Astrocyte (in vitro differentiated cells and primary cell): ENCODE data around the gene TRAK1. TPM values are rescaled to one million over a fixed set of nuclear protein-coding genes. Genes with fewer than 3 reads are reported as not detected.

ENCODE experiments used
- DNase-seq: peaks from one replicate; pipeline ENCODE4 v3.0.0-alpha.2; 2010; ENCODE audit warnings: low read depth
- FAIRE-seq: peaks from 2 replicates; lab custom pipeline; 2011; peaks lifted over from hg19 to GRCh38; lab: Jason Lieb, UNC
- H2AFZ ChIP-seq: 2 replicates; pipeline ENCODE4 v1.6.0; 2012; ENCODE audit warnings: low read depth, low read length, inconsistent platforms
- H3K27ac ChIP-seq: 2 replicates; pipeline ENCODE4 v1.5.1; 2011; ENCODE audit warnings: low read depth, low read length, inconsistent platforms
- H3K27me3 ChIP-seq: 2 replicates; pipeline ENCODE4 v1.6.0; 2011; ENCODE audit warnings: low read length, inconsistent platforms; ENCODE audit not compliant: insufficient read depth
- H3K36me3 ChIP-seq: 2 replicates; pipeline ENCODE4 v1.5.1; 2011; ENCODE audit warnings: low read length, inconsistent platforms; ENCODE audit not compliant: insufficient read depth
- H3K4me1 ChIP-seq: 2 replicates; pipeline ENCODE4 v1.5.1; 2011; ENCODE audit warnings: low read length, inconsistent platforms; ENCODE audit not compliant: insufficient read depth
- H3K4me2 ChIP-seq: 2 replicates; pipeline ENCODE4 v1.6.0; 2012; ENCODE audit warnings: low read length, inconsistent platforms
- H3K4me3 ChIP-seq: 2 replicates; pipeline ENCODE4 v1.5.1; 2011; ENCODE audit warnings: low read depth, mild to moderate bottlenecking, low read length, inconsistent platforms; ENCODE audit not compliant: insufficient read depth
- H3K79me2 ChIP-seq: 2 replicates; pipeline ENCODE4 v1.6.0; 2012; ENCODE audit warnings: mild to moderate bottlenecking, low read length, inconsistent platforms; ENCODE audit not compliant: insufficient read depth
- H3K9ac ChIP-seq: 2 replicates; pipeline ENCODE4 v1.6.0; 2012; ENCODE audit warnings: mild to moderate bottlenecking, low read length, inconsistent platforms
- H3K9me3 ChIP-seq: 2 replicates; pipeline ENCODE4 v1.5.1; 2012; ENCODE audit warnings: low read depth, mild to moderate bottlenecking, low read length, inconsistent platforms; ENCODE audit not compliant: insufficient read depth
- H4K20me1 ChIP-seq: 2 replicates; pipeline ENCODE4 v1.6.0; 2012; ENCODE audit warnings: low read length, inconsistent platforms; ENCODE audit not compliant: insufficient read depth
- H3K27ac Mint-ChIP-seq: one replicate; pipeline ENCODE4 v1.8.0; 2021; ENCODE audit warnings: mild to moderate bottlenecking, mixed read lengths; ENCODE audit not compliant: unreplicated experiment
- H3K27me3 Mint-ChIP-seq: one replicate; pipeline ENCODE4 v1.8.0; 2021; ENCODE audit warnings: low read depth, mixed read lengths; ENCODE audit not compliant: unreplicated experiment
- H3K36me3 Mint-ChIP-seq: one replicate; pipeline ENCODE4 v1.8.0; 2021; ENCODE audit warnings: low read depth, mixed read lengths; ENCODE audit not compliant: unreplicated experiment
- H3K4me1 Mint-ChIP-seq: one replicate; pipeline ENCODE4 v1.8.0; 2021; ENCODE audit warnings: low read depth, mixed read lengths; ENCODE audit not compliant: unreplicated experiment
- H3K4me3 Mint-ChIP-seq: one replicate; pipeline ENCODE4 v1.8.0; 2021; ENCODE audit warnings: mild to moderate bottlenecking, moderate library complexity, mixed read lengths; ENCODE audit not compliant: unreplicated experiment
- H3K9me3 Mint-ChIP-seq: one replicate; pipeline ENCODE4 v1.8.0; 2021; ENCODE audit warnings: mild to moderate bottlenecking, mixed read lengths; ENCODE audit not compliant: unreplicated experiment
- CTCF ChIP-seq: IDR thresholded peaks from 2 replicates; pipeline ENCODE4 v1.5.1; 2011; ENCODE audit warnings: low read depth, mild to moderate bottlenecking, inconsistent platforms, low read length, moderate library complexity; ENCODE audit not compliant: insufficient read depth
- EZH2 ChIP-seq: IDR thresholded peaks from 2 replicates; pipeline ENCODE4 v1.6.1; 2012; ENCODE audit warnings: mild to moderate bottlenecking, low read length, inconsistent platforms; ENCODE audit not compliant: insufficient read depth
- total RNA-seq: library from RNA; stranded (reverse); gene quantifications from 2 replicates; pipeline ENCODE4 v1.2.1, GENCODE V29; 2021

The TRAK1 gene
- total RNA-seq, 1 donor from 2014 or later: 56.2 TPM

GRCh38 chr3:42192334-42193200 is 101.4 kb downstream of the TRAK1 start:
- Mint-ChIP-seq H3K36me3 (peaks cover 29% of the 10 kb centered on the region), H3K4me3 (no peak overlapping the region), H3K27me3 (no peaks in the 10 kb centered on the region), H3K27ac (peak overlapping the region; percentile 93), H3K9me3 (peaks cover 2% of the 10 kb centered on the region), H3K4me1 (peaks cover 46% of the 10 kb centered on the region)
- Histone ChIP-seq H3K9me3 (no peaks in the 10 kb centered on the region), H2AFZ (no peak overlapping the region), H3K4me3 (no peak overlapping the region), H3K79me2 (no peaks in the 10 kb centered on the region), H3K27ac (no peak overlapping the region), H3K27me3 (no peaks in the 10 kb centered on the region), H3K4me2 (peak overlapping the region; percentile 15), H3K36me3 (peaks cover 13% of the 10 kb centered on the region), H4K20me1 (peaks cover 44% of the 10 kb centered on the region), H3K4me1 (peaks cover 10% of the 10 kb centered on the region), H3K9ac (no peak overlapping the region)
- FAIRE-seq (peak; percentile 32), DNase-seq (peak; percentile 40)
- TF ChIP-seq CTCF (no peak), EZH2 (no peak)

GRCh38 chr3:42194943-42195510 is 103.9 kb downstream of the TRAK1 start:
- peaks cover 41% of the 10 kb centered on the region for H3K4me1 Mint-ChIP-seq
- no peak overlapping the region for H3K27ac ChIP-seq
- peaks cover 26% of the 10 kb centered on the region for H4K20me1 ChIP-seq
- no peaks in the 10 kb centered on the region for H3K9me3 ChIP-seq
- H3K4me3 ChIP-seq: no peak overlapping the region
- no peak overlapping the region for H3K4me2 ChIP-seq
- peaks cover 2% of the 10 kb centered on the region for H3K9me3 Mint-ChIP-seq
- no peak overlapping the region for H3K9ac ChIP-seq
- DNase-seq: peak; percentile 53
- peak overlapping the region; percentile 51 for H3K27ac Mint-ChIP-seq
- H3K36me3 Mint-ChIP-seq: peaks cover 34% of the 10 kb centered on the region
- H3K79me2 ChIP-seq: no peaks in the 10 kb centered on the region
- H3K4me1 ChIP-seq: peaks cover 10% of the 10 kb centered on the region
- no peaks in the 10 kb centered on the region for H3K27me3 ChIP-seq
- TF ChIP-seq CTCF: no peak
- no peak overlapping the region for H2AFZ ChIP-seq
- FAIRE-seq: no peak
- no peak overlapping the region for H3K4me3 Mint-ChIP-seq
- peaks cover 13% of the 10 kb centered on the region for H3K36me3 ChIP-seq
- H3K27me3 Mint-ChIP-seq: no peaks in the 10 kb centered on the region
